Stomach (tissue), 9 donors: Measurements from ENCODE around the gene EXOG. TPM values are rescaled to one million over a fixed set of nuclear protein-coding genes. Genes with fewer than 3 reads are reported as not detected.

Experiments
- DNase-seq, 2 donors: peaks; one replicate each; pipeline versions ENCODE4 v3.0.0 to v3.0.0-alpha.2; 2013 to 2019
- H3K27ac ChIP-seq, 5 donors: fragments of 200-600 bp in 4 of 5; sonication (generic) in 4 of 5; one replicate each; pipeline ENCODE4 v1.5.1; 2013 to 2019; ENCODE audit warnings: mild to moderate bottlenecking in 1 of 5, moderate library complexity in 1 of 5
- H3K27me3 ChIP-seq, 3 donors: fragments of 200-600 bp; sonication (generic); one replicate each; pipeline ENCODE4 v1.5.1; 2017 to 2019; ENCODE audit warnings: mixed run types in 1 of 3
- H3K36me3 ChIP-seq, 4 donors: fragments of 200-600 bp; sonication (generic); 1 replicate in 3 of 4; 2 replicates in 1 of 4; pipeline ENCODE4 v1.5.1; 2016 to 2019
- H3K4me1 ChIP-seq, 4 donors: fragments of 200-600 bp; sonication (generic); one replicate each; pipeline ENCODE4 v1.5.1; 2016 to 2019
- H3K4me3 ChIP-seq, 4 donors: fragments of 200-600 bp; sonication (generic) in 3 of 4; one replicate each; pipeline ENCODE4 v1.5.1; 2016 to 2019; ENCODE audit warnings: mild to moderate bottlenecking in 1 of 4
- H3K9me3 ChIP-seq, 4 donors: fragments of 200-600 bp; sonication (generic); one replicate each; pipeline ENCODE4 v1.5.1; 2016 to 2019
- EP300 ChIP-seq: sonication (generic); formaldehyde crosslinking; IDR thresholded peaks from one replicate; pipeline ENCODE4 v1.6.1; 2017; ENCODE audit warnings: antibody characterized with exemption
- POLR2A ChIP-seq, 4 donors: fragments of 450-650 bp; IDR thresholded peaks; one replicate each; pipeline ENCODE4 v1.6.1; 2016; ENCODE audit warnings: antibody characterized with exemption in 4 of 4, control low read depth in 2 of 4, mild to moderate bottlenecking in 1 of 4, moderate library complexity in 1 of 4
- POLR2AphosphoS5 ChIP-seq, 3 donors: sonication (generic); formaldehyde crosslinking; IDR thresholded peaks; one replicate each; pipeline ENCODE4 v1.6.1; 2016; ENCODE audit warnings: antibody characterized with exemption in 3 of 3
- WGBS, 5 donors: extraction: QIAGEN DNeasy Blood & Tissue Kit in 3 of 5; methylation state at CpG; one replicate each; pipeline versions ENCODE4 v1.1.5 to v1.1.7; 2013 to 2018; 5-methylcytosine and 5-hydroxymethylcytosine counted together
- intact Hi-C: fragments of 100-400 bp; cut with DNase I; formaldehyde crosslinking; loops from one replicate; pipeline ENCODE4 v1.15.1; 2023; ENCODE audit warnings: low total_unique reads
- polyA plus RNA-seq, 3 donors: library from polyadenylated mRNA; stranded (reverse); fragments of 200-250 nt; gene quantifications; one replicate each; pipeline ENCODE4 v1.2.3, GENCODE V29; 2013
- total RNA-seq, 5 donors: library from RNA; depleted of rRNA; stranded (reverse); fragments of >200 nt; gene quantifications; one replicate each; pipeline versions ENCODE4 v1.1.0 to v1.2.3, GENCODE V29; 2014 to 2016
- TF ChIP-seq, protein P1 (sequence below), 7 experiments: fragments of 450-650 bp in 4 of 7; fragments of 200-600 bp in 3 of 7; sonication (generic) in 3 of 7; IDR thresholded peaks; one replicate each; pipeline ENCODE4 v1.5.1; 2016 to 2019; ENCODE audit warnings: antibody characterized with exemption in 7 of 7, control low read depth in 2 of 7, mild to moderate bottlenecking in 1 of 7
- donor health status: healthy with polysubstance abuse.
- donor health status: Bipolar disorder and iron deficiency.
- donor health status: healthy.

The EXOG gene
- total and polyA plus RNA-seq, 8 donors = 2.4 to 202 (median 4.3) TPM; not detected in 1

DNA sequence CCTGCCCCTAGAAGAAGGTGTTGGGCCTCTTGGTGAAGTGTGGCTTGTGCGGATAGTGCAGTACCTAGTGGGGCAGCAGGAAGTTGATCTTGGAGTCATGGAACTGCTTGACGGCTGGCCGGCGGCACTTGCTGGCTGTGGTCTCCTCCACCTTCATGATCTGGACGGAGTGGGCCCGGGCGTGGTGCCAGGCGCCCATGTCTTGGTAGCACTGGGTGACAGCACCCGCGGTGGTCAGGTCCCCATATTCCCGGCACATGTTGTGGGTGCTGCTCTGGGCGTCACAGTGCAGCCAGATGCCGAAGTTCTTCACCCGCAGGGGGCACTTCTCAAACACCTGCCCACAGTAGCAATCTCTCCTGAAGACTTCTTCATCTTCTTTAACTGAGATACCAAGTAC, 30.7 kb downstream of the EXOG start:
- no peak overlapping the region for H3K27ac ChIP-seq
- no peaks in the 10 kb centered on the region for H3K9me3 ChIP-seq
- WGBS, 5 donors = 98 to 99% (median 98%) methylated on average over 5 to 14 of the region's 14 CpGs
- H3K27me3 ChIP-seq = no peaks in the 10 kb centered on the region
- H3K4me1 ChIP-seq = no peaks in the 10 kb centered on the region
- intact Hi-C loops = loop anchor here (5.0 kb wide), 1 partner anchor 131 kb away; no protein-coding TSS in a partner anchor
- DNase-seq = no peak
- H3K36me3 ChIP-seq = peaks cover 14 to 81% (median 64%) of the 10 kb centered on the region in 4 donors
- TF ChIP-seq POLR2AphosphoS5 (IDR thresholded peaks at IDR 0.05) (no peak), EP300 (no peak), POLR2A (IDR thresholded peaks at IDR 0.05) (no peak)
- TF ChIP-seq, protein P1, sequence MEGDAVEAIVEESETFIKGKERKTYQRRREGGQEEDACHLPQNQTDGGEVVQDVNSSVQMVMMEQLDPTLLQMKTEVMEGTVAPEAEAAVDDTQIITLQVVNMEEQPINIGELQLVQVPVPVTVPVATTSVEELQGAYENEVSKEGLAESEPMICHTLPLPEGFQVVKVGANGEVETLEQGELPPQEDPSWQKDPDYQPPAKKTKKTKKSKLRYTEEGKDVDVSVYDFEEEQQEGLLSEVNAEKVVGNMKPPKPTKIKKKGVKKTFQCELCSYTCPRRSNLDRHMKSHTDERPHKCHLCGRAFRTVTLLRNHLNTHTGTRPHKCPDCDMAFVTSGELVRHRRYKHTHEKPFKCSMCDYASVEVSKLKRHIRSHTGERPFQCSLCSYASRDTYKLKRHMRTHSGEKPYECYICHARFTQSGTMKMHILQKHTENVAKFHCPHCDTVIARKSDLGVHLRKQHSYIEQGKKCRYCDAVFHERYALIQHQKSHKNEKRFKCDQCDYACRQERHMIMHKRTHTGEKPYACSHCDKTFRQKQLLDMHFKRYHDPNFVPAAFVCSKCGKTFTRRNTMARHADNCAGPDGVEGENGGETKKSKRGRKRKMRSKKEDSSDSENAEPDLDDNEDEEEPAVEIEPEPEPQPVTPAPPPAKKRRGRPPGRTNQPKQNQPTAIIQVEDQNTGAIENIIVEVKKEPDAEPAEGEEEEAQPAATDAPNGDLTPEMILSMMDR (IDR thresholded peaks at IDR 0.05) = no peak
- no peak overlapping the region for H3K4me3 ChIP-seq

DNA sequence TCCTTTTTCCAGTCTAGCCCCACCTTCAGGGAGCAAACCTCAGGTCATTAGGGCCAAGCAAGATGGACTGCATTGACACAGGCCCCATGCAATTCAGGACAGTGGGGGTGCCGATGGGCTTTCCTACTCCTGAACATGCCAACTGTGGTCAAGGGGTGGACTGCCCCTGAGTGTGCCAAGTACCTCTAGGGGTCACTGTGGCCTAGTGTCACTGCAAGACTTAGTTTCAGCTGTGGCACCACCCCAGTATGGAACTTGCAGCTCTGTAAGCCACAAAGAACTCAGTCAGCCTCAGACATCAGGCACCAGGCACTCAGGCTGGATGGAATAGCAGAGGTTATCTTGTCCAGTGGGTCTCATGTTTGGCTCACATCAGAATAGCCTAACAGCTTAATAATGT, 32.3 kb downstream of the EXOG start:
- intact Hi-C loops = loop anchor here (5.0 kb wide), 1 partner anchor 129 kb away; no protein-coding TSS in a partner anchor

DNA sequence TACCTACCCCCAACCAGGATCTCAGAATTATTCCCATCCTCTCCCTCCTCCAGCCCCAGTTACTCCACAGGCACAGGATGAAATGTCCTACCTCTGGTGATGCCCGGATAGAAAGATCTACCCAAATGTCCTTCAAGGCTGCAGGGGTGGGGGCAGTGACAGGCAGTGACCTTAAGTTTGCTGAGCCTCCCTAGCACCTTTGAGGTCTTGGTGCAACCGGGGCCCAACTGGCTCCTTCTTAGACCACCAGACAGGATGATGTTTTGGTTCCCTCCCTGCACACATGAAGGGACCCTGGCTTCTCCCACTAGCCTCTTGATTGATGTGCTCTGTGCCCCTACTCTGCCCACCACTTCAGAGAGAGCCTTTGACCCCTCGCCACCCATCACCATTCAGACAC, 36.4 kb downstream of the EXOG start:
- no peak for TF ChIP-seq POLR2AphosphoS5 (IDR thresholded peaks at IDR 0.05)
- TF ChIP-seq EP300 = no peak
- TF ChIP-seq, protein P1 (IDR thresholded peaks at IDR 0.05) = no peak
- TF ChIP-seq POLR2A (IDR thresholded peaks at IDR 0.05) = no peak
- no peaks in the 10 kb centered on the region for H3K4me1 ChIP-seq
- DNase-seq = no peak
- no peaks in the 10 kb centered on the region for H3K27me3 ChIP-seq
- WGBS, 5 donors = 60 to 93% (median 65%) methylated on average over 2 to 3 of the region's 3 CpGs
- H3K36me3 ChIP-seq = peaks cover 0 to 50% (median 18%) of the 10 kb centered on the region in 4 donors
- H3K4me3 ChIP-seq = no peak overlapping the region
- H3K27ac ChIP-seq = no peak overlapping the region
- intact Hi-C loops = no loop called here
- H3K9me3 ChIP-seq = no peaks in the 10 kb centered on the region

More for the DNA sequence above, 32.3 kb downstream of the EXOG start:
- TF ChIP-seq POLR2A (IDR thresholded peaks at IDR 0.05) (no peak), EP300 (no peak), POLR2AphosphoS5 (IDR thresholded peaks at IDR 0.05) (no peak)
- TF ChIP-seq, protein P1 (IDR thresholded peaks at IDR 0.05) = no peak
- H3K4me1 ChIP-seq = no peaks in the 10 kb centered on the region
- DNase-seq = no peak
- H3K36me3 ChIP-seq = peaks cover 13 to 76% (median 52%) of the 10 kb centered on the region in 4 donors
- H3K27me3 ChIP-seq = no peaks in the 10 kb centered on the region
- WGBS, 5 donors = 86 to 100% (median 97%) methylated on average over 1 of the region's 1 CpG; no CpG with 5 or more reads in 1 of the 5 donors
- no peak overlapping the region for H3K27ac ChIP-seq
- no peaks in the 10 kb centered on the region for H3K9me3 ChIP-seq
- H3K4me3 ChIP-seq = no peak overlapping the region

DNA sequence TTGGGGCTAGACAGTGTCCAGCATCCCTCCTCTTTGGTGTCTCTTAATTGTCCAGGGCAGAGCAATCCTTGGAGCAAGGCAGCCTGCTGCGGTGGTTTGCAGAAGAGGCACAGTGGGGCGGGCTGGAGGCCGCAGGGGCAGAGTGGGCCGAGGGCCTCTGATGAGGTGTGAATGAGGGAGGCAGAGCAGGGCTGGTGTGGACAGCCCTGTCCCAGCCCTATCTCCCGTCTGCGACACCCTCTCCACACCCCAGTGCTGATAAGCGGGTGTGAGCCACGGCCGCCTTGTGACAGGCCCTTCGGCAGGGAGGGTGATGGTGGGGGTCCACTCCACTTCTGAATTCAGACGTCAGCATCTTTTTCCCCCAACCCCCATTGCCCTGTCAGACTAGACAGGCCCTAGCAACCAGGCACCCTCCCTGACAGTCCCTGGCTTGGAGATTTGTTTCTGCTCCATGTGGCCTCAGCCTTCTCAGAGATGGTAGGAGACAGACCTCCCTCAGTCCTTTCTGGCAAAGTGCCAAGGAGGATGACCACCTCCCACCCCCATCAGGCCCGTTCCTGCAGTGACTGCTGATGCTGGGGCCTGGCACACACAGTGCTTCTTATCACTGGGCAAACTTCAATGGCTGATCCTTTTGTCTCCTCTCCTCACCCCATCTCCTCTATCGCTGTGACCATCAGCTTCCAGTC, 37.3 kb downstream of the EXOG start:
- intact Hi-C loops = no loop called here
- no peak overlapping the region for H3K4me3 ChIP-seq
- DNase-seq = no peak
- H3K27ac ChIP-seq = no peak overlapping the region
- no peaks in the 10 kb centered on the region for H3K9me3 ChIP-seq
- TF ChIP-seq, protein P1 (IDR thresholded peaks at IDR 0.05) = no peak
- TF ChIP-seq POLR2AphosphoS5 (IDR thresholded peaks at IDR 0.05) (no peak), POLR2A (IDR thresholded peaks at IDR 0.05) (no peak), EP300 (no peak)
- WGBS, 5 donors = 69 to 82% (median 75%) methylated on average over 8 to 13 of the region's 13 CpGs
- H3K4me1 ChIP-seq = no peaks in the 10 kb centered on the region
- no peaks in the 10 kb centered on the region for H3K27me3 ChIP-seq
- H3K36me3 ChIP-seq = peaks cover 0 to 41% (median 10%) of the 10 kb centered on the region in 4 donors
